GM12878 (cell line): ENCODE results near the gene PALD1.

Experiments used
- EZH2 ChIP-seq: IDR thresholded peaks from 2 replicates; pipeline ENCODE4 v1.6.1; 2012; ENCODE audit warnings: low read depth, mild to moderate bottlenecking, control low read depth, inconsistent platforms, low read length, borderline replicate concordance; ENCODE audit not compliant: control insufficient read depth
- NFIC ChIP-seq: IDR thresholded peaks from 2 replicates; pipeline ENCODE4 v1.6.1; 2012; ENCODE audit warnings: low read depth, mild to moderate bottlenecking, inconsistent platforms, low read length, moderate library complexity
- PAX8 ChIP-seq: fragments of 450-650 bp; IDR thresholded peaks from 2 replicates; pipeline ENCODE4 v1.6.1; 2017; ENCODE audit warnings: mild to moderate bottlenecking, moderate library complexity
- POLR2AphosphoS2 ChIP-seq: IDR thresholded peaks from 2 replicates; pipeline ENCODE4 v1.6.1; 2011; ENCODE audit warnings: low read depth, mild to moderate bottlenecking, low read length, improper control_type of control experiment, moderate library complexity
- POLR2AphosphoS5 ChIP-seq: IDR thresholded peaks from 2 replicates; pipeline ENCODE4 v1.6.1; 2011; ENCODE audit warnings: mild to moderate bottlenecking, low read length, inconsistent platforms
- TF ChIP-seq, protein P1 (sequence below), 3 experiments: IDR thresholded peaks in 2 of 3; conservative IDR thresholded peaks in 1 of 3; 2 replicates each; pipeline ENCODE4 v1.5.1; 2011; ENCODE audit warnings: low read depth in 3 of 3, low read length in 3 of 3, mild to moderate bottlenecking in 3 of 3, control low read depth in 2 of 3, moderate library complexity in 2 of 3, inconsistent platforms in 1 of 3, mixed read lengths in 1 of 3; ENCODE audit not compliant: control insufficient read depth in 2 of 3, insufficient read depth in 1 of 3; ENCODE audit errors: extremely low read depth in 1 of 3

DNA sequence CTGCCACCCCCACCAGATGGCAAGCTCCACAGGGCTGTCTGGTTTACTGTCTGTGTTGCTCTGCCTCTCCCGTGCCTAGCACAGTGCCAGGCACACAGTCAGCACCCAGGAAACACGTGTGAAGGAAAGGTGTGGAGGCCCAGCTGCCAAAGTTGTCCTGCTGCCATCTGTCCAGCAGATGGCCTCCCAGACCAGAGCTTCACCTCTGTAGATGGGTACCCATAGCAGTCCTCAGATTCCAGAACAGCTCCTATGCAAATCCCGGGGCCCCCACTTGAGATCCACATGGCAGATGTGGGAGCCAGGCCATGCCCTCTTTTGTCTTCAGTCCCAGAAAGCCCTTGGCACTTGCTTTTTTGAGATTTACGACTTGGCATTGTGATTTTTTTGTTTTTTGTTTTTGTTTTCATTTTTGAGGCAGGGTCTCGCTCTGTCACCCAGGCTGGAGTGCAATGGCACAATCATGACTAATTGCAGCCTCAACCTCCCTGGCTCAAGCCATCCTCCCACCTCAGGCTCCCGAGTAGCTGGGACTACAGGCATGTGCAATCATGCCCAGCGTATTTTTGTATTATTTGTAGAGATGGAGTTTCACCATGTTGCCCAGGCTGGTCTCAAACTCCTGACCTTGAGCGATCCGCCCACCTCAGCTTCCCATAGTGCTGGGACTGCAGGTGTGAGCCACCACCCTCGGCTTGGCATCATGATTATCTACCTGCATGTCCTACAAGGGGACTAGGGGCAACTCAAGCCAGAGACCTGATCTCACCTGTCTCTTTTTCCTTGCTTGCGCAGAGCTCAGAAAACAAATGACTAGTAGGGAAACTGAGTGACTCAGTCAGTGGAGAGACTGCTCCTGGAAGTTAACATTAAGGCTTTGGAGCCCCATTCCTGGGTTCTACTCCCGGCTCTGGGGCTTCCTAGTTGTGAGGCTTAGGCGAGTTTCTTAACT lies 16.9 kb upstream of the PALD1 start:
- TF ChIP-seq EZH2 = no peak
- no peak for TF ChIP-seq PAX8
- TF ChIP-seq POLR2AphosphoS2 = no peak
- TF ChIP-seq, protein P1, sequence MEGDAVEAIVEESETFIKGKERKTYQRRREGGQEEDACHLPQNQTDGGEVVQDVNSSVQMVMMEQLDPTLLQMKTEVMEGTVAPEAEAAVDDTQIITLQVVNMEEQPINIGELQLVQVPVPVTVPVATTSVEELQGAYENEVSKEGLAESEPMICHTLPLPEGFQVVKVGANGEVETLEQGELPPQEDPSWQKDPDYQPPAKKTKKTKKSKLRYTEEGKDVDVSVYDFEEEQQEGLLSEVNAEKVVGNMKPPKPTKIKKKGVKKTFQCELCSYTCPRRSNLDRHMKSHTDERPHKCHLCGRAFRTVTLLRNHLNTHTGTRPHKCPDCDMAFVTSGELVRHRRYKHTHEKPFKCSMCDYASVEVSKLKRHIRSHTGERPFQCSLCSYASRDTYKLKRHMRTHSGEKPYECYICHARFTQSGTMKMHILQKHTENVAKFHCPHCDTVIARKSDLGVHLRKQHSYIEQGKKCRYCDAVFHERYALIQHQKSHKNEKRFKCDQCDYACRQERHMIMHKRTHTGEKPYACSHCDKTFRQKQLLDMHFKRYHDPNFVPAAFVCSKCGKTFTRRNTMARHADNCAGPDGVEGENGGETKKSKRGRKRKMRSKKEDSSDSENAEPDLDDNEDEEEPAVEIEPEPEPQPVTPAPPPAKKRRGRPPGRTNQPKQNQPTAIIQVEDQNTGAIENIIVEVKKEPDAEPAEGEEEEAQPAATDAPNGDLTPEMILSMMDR (IDR thresholded peaks at IDR 0.05 in 2 of 3, conservative IDR thresholded peaks at IDR 0.05 in 1 of 3; ENCODE audit: control insufficient read depth in 2 of 3, extremely low read depth in 1 of 3, insufficient read depth in 1 of 3, low read depth in 3 of 3, low read length in 3 of 3) = peak; percentile 88 to 95 (median 90)
- no peak for TF ChIP-seq POLR2AphosphoS5
- no peak for TF ChIP-seq NFIC
